ENCODE measurements around the gene SLC4A3. TPM values are rescaled to one million over a fixed set of nuclear protein-coding genes. Genes with fewer than 3 reads are reported as not detected.
"Not testable (repeated sequence)": the region's sequence is repeated elsewhere in the genome, so short reads cannot be mapped to it uniquely, and the experiment has no call there.

Gene SLC4A3
- total RNA-seq, 1 donor from 2014 or later: not detected

- intact Hi-C loops (cut with micrococcal nuclease): loop anchor here (2.0 to 5.0 kb wide), 3 partner anchors 91 to 1928 kb away; partner anchors contain the start of gene EPHA4
Measured at GRCh38 chr2:219643788-219644398, 16.5 kb downstream of the SLC4A3 start.

DNA sequence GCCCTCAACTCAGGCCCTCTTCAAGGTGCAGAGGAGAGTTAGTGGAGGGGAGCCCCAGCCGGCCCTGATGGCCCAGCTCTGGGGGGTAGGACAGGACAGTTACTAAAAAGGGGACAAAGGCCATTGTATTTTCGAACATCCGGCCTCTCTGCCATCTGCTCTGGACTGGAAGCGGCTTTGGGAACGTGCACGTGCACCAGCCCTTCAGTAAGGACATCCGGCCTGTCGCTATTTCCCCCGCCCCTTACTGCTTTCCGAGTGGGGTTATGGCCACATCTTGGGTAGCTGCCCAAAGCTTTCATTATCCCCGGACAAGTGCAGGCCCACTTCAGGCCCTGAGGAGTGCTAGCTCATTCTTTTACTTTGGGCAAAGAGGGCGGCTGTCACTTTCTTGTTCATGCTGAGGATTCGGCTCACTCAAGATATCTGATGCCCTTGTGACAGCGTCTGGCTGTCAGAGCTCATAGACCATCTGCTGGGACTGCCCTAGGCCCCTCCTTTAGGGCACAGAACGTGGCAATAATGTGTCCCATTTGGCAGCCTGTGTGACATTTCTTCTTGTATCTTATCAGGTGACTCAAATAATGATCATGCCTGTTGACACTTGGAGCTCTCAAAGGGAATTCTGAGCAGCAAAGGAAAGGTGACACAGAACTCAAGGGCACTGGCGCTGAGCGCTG lies 17.5 kb downstream of the SLC4A3 start:
- intact Hi-C loops (cut with micrococcal nuclease): loop anchor here (5.0 kb wide), 2 partner anchors 168 to 1927 kb away; partner anchors contain the start of gene EPHA4

GRCh38 chr2:219645631-219646527 lies 18.4 kb downstream of the SLC4A3 start:
- intact Hi-C loops (cut with micrococcal nuclease): no loop called here

DNA sequence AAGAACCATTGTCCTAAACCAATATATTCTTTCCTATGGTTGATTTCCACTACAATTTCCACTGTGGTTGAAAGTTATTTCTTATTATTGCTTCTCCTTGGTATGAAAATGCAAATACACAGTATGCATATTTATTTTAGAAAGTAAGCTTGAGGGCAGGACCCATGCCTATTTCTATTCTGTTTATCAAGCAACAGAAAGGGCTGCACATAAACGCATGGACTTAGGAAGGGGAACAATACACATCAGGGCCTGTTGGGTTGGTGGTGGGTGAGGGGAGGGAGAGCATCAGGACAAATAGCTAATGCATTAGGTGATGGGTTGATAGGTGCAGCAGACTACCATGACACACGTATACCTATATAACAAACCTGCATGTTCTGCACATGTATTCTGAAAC lies 20.7 kb downstream of the SLC4A3 start:
- intact Hi-C loops (cut with micrococcal nuclease): no loop called here

DNA sequence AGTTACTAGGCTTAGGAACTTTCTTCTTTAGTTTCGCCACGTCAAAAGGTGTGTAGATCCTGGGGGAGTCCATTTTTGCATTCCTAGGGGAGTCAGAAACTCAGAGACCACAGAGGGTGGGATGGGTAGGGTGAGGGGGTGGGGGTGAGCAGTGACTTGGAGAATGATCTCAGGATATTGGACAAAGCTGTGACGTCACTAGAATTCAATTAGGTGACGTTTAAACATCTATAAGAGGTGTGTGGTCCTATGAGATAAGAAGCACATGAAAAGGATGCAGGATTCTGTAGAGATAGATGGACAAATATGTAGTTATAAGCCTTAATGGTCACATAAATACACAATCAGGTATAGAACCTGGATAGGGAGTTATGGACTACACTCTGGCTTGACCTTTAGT lies 21.5 kb downstream of the SLC4A3 start:
- intact Hi-C loops (cut with micrococcal nuclease): no loop called here

- intact Hi-C loops (cut with micrococcal nuclease): no loop called here
Measured at GRCh38 chr2:219650426-219651248, 23.2 kb downstream of the SLC4A3 start.

- intact Hi-C loops (cut with micrococcal nuclease): not testable (repeated sequence)
Measured at GRCh38 chr2:219651656-219652055, 24.2 kb downstream of the SLC4A3 start.

GRCh38 chr2:219656526-219656925 lies 29.1 kb downstream of the SLC4A3 start:
- intact Hi-C loops (cut with micrococcal nuclease): no loop called here

GRCh38 chr2:219658196-219658846 lies 30.9 kb downstream of the SLC4A3 start:
- intact Hi-C loops (cut with micrococcal nuclease): no loop called here

DNA sequence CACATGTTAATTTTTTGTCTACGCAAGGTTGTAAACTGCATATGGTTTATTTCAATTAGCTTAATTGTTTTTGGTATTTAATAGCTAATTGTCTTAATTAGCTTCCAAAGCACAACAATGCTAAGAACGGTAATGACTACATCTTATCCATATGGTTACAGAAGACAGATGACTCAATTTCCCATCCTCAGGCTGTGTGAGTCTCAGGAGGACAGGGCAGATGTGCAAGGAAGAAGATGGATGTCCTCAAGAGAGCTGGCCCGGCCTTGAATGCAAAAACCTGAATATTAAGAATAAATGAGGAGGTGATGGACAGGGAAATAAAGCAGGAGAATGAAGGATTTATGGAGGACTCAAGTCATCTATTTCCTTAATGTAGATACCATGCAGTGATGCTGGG lies 31.4 kb downstream of the SLC4A3 start:
- intact Hi-C loops (cut with micrococcal nuclease): no loop called here

DNA sequence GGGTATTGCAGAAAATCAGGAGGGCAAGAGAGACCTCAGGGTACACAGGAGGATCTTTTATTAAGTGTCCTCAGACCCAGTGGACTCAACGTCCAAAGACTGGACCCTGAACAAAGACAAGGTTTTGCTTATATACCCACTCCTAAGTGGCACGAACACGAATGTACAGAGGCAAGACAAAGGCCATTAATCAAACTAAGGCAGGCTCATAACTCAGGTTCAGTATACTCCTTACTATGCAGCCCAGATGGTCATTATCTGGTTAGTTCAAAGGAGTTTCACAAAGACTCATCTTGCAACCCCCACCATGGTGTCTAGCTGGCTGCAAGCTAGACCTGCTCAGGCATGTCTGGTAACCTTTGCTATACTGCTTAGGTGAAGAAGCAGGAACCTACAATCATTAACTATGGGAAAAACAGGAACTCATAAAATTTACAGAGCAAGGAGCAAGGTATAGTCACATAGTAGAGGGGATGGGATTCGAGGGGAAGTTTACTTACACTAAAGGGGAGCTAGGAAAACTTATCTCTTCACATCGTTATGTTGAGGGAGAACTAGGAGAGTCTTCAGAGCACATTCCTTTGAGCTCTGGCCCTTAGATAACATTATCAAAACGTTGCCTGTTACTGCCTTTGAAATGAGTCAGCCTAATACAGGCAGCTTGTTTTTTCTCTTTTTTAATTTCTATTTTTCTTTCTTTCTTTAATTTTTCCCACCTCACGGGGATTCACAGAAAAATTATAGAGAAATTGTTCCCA lies 33.9 kb downstream of the SLC4A3 start:
- intact Hi-C loops (cut with micrococcal nuclease): no loop called here

GRCh38 chr2:219661955-219662395 lies 34.5 kb downstream of the SLC4A3 start:
- intact Hi-C loops (cut with micrococcal nuclease): no loop called here

- intact Hi-C loops (cut with micrococcal nuclease): no loop called here
Measured at GRCh38 chr2:219662566-219662965, 35.1 kb downstream of the SLC4A3 start.

DNA sequence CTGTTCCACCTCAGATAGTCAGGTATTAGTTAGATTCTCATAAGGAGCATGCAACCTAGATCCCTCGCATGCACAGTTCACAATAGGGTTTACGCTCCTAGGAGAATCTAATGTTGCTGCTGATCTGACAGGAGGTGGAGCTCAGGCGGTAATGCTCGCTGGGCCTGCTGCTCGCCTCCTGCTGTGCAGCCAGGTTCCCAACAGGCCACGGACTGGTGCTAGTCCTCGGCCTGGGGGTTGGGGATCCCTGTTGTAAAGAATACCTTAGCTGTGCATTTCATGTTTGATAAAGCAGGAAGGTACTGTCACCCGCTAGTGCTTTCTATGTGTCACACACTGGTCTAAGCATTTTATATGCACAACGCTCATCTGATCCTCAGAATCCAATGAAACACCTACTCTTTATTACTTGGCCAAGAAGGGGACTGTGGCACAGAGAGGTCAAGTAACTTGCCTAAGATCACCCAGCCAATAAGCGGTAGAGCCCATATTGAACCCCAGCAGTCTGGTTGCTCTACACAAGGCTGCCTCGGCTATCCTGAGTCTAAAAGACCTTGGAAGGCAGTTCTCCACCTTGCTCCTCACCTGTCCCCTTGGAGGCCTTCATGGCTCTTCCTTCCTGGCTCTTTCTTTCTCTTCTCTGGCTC lies 35.8 kb downstream of the SLC4A3 start:
- intact Hi-C loops (cut with micrococcal nuclease): no loop called here

DNA sequence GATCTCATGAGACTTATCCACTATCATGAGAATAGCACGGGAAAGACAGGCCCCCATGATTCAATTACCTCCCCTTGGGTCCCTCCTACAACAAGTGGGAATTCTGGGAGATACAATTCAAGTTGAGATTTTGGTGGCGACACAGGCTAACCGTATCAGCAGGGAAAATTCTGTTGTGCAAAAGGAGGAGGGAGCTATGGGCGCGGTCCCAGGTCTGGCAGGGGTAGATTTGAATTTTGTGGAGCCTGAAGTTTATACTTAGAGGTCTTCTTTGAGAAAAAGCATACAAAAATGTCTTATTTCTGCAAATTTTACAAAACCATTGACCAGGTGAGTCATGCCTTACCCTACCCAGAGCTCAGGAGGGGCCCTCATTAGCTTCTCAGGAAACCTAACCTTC lies 36.6 kb downstream of the SLC4A3 start:
- intact Hi-C loops (cut with micrococcal nuclease): no loop called here

DNA sequence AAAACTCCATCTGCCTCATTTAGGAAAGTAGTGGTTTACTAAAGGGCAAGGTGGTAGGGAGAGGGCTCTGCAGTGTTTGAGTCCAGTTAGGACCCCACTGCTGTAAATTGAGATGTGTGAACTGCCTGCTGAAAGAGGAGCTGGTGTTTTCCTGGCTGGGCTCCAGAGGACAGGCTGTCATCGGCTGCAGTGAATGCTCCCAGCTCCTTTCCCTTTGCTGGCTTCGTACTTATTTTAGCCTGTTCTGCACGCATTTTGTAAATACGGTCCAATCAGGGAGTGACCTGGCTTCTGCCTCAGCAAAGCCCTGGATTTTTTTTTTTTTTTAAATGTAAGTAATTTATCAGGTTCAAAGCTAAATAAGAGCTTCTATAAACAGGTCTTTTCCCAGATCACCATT lies 37.5 kb downstream of the SLC4A3 start:
- intact Hi-C loops (cut with micrococcal nuclease): no loop called here

DNA sequence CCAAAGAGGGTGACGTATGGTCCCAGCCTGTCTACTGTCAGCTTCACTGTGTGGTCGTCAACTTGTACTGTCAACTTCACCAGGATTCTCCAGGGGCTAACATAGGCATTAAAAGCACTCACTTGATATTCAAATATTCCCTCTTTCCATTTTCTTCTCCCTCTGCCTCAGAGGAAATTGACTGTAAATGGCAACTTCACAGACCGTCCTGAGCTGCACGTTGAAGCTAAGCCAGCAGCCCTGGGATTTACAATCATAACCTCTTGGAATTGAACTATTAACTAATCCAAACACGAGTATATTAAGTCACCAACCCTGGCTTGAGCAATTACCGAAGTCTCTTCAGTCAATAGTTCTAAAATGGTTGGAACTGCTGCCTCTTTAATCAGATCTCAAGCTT lies 38.5 kb downstream of the SLC4A3 start:
- intact Hi-C loops (cut with micrococcal nuclease): no loop called here

DNA sequence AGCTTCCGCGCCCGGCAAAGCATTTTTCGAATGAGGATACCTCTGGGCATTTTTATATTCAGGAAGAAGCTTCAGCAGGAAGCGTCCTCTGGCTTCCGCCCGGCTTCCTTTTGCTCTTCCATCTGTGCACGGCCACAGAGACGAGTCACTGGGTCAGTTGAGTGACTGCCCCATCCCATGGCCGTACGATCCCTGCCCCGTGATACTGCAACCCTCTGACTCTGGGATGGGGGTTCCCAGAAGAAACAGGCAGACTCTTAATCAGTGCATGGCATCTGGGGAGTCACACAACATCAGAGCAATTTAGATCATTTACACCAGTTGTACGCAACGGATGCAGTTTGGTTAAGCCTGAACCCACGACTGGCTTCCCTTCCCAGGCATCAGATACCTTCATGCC lies 40.9 kb downstream of the SLC4A3 start:
- intact Hi-C loops (cut with micrococcal nuclease): no loop called here

DNA sequence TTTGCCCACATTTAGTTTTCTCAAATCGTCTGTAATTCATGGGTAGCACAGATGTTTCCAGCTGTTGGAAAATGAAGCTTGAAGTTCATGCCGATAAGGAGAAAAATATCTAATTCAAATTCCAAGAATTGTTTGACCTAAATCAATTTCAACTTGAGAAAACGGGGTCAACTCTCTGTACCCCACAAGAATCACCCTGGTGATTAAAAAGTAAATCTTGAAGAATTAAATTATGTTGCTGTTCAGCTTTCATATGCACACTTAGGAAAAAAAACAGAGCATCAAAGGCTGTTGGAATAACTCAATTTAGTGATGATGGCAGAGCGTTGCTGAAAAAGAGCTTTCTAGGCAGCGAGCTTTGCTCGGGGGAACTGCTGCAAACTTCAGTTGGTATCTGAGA lies 43.0 kb downstream of the SLC4A3 start:
- intact Hi-C loops (cut with micrococcal nuclease): no loop called here

Data from T-helper 1 cell treated with Interleukin-12 subunit alpha and Interleukin-12 subunit beta and Interleukin-4 antibody, amounts not matched to agents 30 ng/mL and 1 ng/mL, for 36 hours (primary cell).